Astrocyte (in vitro differentiated cells and primary cell): ENCODE results near the gene BCL3. TPM values are rescaled to one million over a fixed set of nuclear protein-coding genes. Genes with fewer than 3 reads are reported as not detected.
A peak's percentile ranks its signal among the peaks of the same experiment; 100 is the strongest.
"Not testable (repeated sequence)": the region's sequence is repeated elsewhere in the genome, so short reads cannot be mapped to it uniquely, and the experiment has no call there.

ENCODE experiments used
- DNase-seq: peaks from one replicate; pipeline ENCODE4 v3.0.0-alpha.2; 2010; ENCODE audit warnings: low read depth
- FAIRE-seq: peaks from 2 replicates; lab custom pipeline; 2011; peaks lifted over from hg19 to GRCh38; lab: Jason Lieb, UNC
- H2AFZ ChIP-seq: 2 replicates; pipeline ENCODE4 v1.6.0; 2012; ENCODE audit warnings: low read depth, low read length, inconsistent platforms
- H3K27ac ChIP-seq: 2 replicates; pipeline ENCODE4 v1.5.1; 2011; ENCODE audit warnings: low read depth, low read length, inconsistent platforms
- H3K27me3 ChIP-seq: 2 replicates; pipeline ENCODE4 v1.6.0; 2011; ENCODE audit warnings: low read length, inconsistent platforms; ENCODE audit not compliant: insufficient read depth
- H3K36me3 ChIP-seq: 2 replicates; pipeline ENCODE4 v1.5.1; 2011; ENCODE audit warnings: low read length, inconsistent platforms; ENCODE audit not compliant: insufficient read depth
- H3K4me1 ChIP-seq: 2 replicates; pipeline ENCODE4 v1.5.1; 2011; ENCODE audit warnings: low read length, inconsistent platforms; ENCODE audit not compliant: insufficient read depth
- H3K4me2 ChIP-seq: 2 replicates; pipeline ENCODE4 v1.6.0; 2012; ENCODE audit warnings: low read length, inconsistent platforms
- H3K4me3 ChIP-seq: 2 replicates; pipeline ENCODE4 v1.5.1; 2011; ENCODE audit warnings: low read depth, mild to moderate bottlenecking, low read length, inconsistent platforms; ENCODE audit not compliant: insufficient read depth
- H3K79me2 ChIP-seq: 2 replicates; pipeline ENCODE4 v1.6.0; 2012; ENCODE audit warnings: mild to moderate bottlenecking, low read length, inconsistent platforms; ENCODE audit not compliant: insufficient read depth
- H3K9ac ChIP-seq: 2 replicates; pipeline ENCODE4 v1.6.0; 2012; ENCODE audit warnings: mild to moderate bottlenecking, low read length, inconsistent platforms
- H3K9me3 ChIP-seq: 2 replicates; pipeline ENCODE4 v1.5.1; 2012; ENCODE audit warnings: low read depth, mild to moderate bottlenecking, low read length, inconsistent platforms; ENCODE audit not compliant: insufficient read depth
- H4K20me1 ChIP-seq: 2 replicates; pipeline ENCODE4 v1.6.0; 2012; ENCODE audit warnings: low read length, inconsistent platforms; ENCODE audit not compliant: insufficient read depth
- H3K27ac Mint-ChIP-seq: one replicate; pipeline ENCODE4 v1.8.0; 2021; ENCODE audit warnings: mild to moderate bottlenecking, mixed read lengths; ENCODE audit not compliant: unreplicated experiment
- H3K27me3 Mint-ChIP-seq: one replicate; pipeline ENCODE4 v1.8.0; 2021; ENCODE audit warnings: low read depth, mixed read lengths; ENCODE audit not compliant: unreplicated experiment
- H3K36me3 Mint-ChIP-seq: one replicate; pipeline ENCODE4 v1.8.0; 2021; ENCODE audit warnings: low read depth, mixed read lengths; ENCODE audit not compliant: unreplicated experiment
- H3K4me1 Mint-ChIP-seq: one replicate; pipeline ENCODE4 v1.8.0; 2021; ENCODE audit warnings: low read depth, mixed read lengths; ENCODE audit not compliant: unreplicated experiment
- H3K4me3 Mint-ChIP-seq: one replicate; pipeline ENCODE4 v1.8.0; 2021; ENCODE audit warnings: mild to moderate bottlenecking, moderate library complexity, mixed read lengths; ENCODE audit not compliant: unreplicated experiment
- H3K9me3 Mint-ChIP-seq: one replicate; pipeline ENCODE4 v1.8.0; 2021; ENCODE audit warnings: mild to moderate bottlenecking, mixed read lengths; ENCODE audit not compliant: unreplicated experiment
- CTCF ChIP-seq: IDR thresholded peaks from 2 replicates; pipeline ENCODE4 v1.5.1; 2011; ENCODE audit warnings: low read depth, mild to moderate bottlenecking, inconsistent platforms, low read length, moderate library complexity; ENCODE audit not compliant: insufficient read depth
- EZH2 ChIP-seq: IDR thresholded peaks from 2 replicates; pipeline ENCODE4 v1.6.1; 2012; ENCODE audit warnings: mild to moderate bottlenecking, low read length, inconsistent platforms; ENCODE audit not compliant: insufficient read depth
- total RNA-seq: library from RNA; stranded (reverse); gene quantifications from 2 replicates; pipeline ENCODE4 v1.2.1, GENCODE V29; 2021

BCL3 gene
- total RNA-seq, 1 donor from 2014 or later, result 17.3 TPM

- no peak for FAIRE-seq
- no peak overlapping the region for H3K27ac Mint-ChIP-seq
- H3K9me3 ChIP-seq, result peaks cover 3% of the 10 kb centered on the region
Observed at GRCh38 chr19:44717603-44718002, 30.9 kb upstream of the BCL3 start.

GRCh38 chr19:44718441-44719261 is 29.9 kb upstream of the BCL3 start:
- Mint-ChIP-seq H3K27me3 (peaks cover 2% of the 10 kb centered on the region), H3K27ac (peak overlapping the region; percentile 93), H3K4me1 (peaks cover 8% of the 10 kb centered on the region), H3K36me3 (no peaks in the 10 kb centered on the region), H3K9me3 (peaks cover 4% of the 10 kb centered on the region), H3K4me3 (peak overlapping the region; percentile 40)
- H3K9me3 ChIP-seq, result peaks cover 3% of the 10 kb centered on the region
- peak overlapping the region; percentile 81 for H3K4me2 ChIP-seq
- H3K36me3 ChIP-seq, result no peaks in the 10 kb centered on the region
- H3K9ac ChIP-seq, result peak overlapping the region; percentile 61
- no peaks in the 10 kb centered on the region for H3K27me3 ChIP-seq
- H3K4me1 ChIP-seq, result peaks cover 18% of the 10 kb centered on the region
- H3K27ac ChIP-seq, result peak overlapping the region; percentile 48
- no peak overlapping the region for H3K4me3 ChIP-seq
- no peaks in the 10 kb centered on the region for H4K20me1 ChIP-seq
- TF ChIP-seq EZH2 (no peak), CTCF (no peak)
- H3K79me2 ChIP-seq, result no peaks in the 10 kb centered on the region
- H2AFZ ChIP-seq, result peak overlapping the region; percentile 77
- DNase-seq (peak; percentile 54), FAIRE-seq (no peak)

More at GRCh38 chr19:44717603-44718002, 30.9 kb upstream of the BCL3 start:
- no peak for DNase-seq
- no peaks in the 10 kb centered on the region for H3K79me2 ChIP-seq
- H3K9ac ChIP-seq, result no peak overlapping the region
- no peaks in the 10 kb centered on the region for H4K20me1 ChIP-seq
- H3K27ac ChIP-seq, result no peak overlapping the region
- H3K27me3 ChIP-seq, result no peaks in the 10 kb centered on the region
- no peak for TF ChIP-seq EZH2
- no peak for TF ChIP-seq CTCF
- H2AFZ ChIP-seq, result no peak overlapping the region
- Mint-ChIP-seq H3K36me3 (no peaks in the 10 kb centered on the region), H3K27me3 (peaks cover 2% of the 10 kb centered on the region), H3K4me3 (no peak overlapping the region), H3K4me1 (peaks cover 8% of the 10 kb centered on the region), H3K9me3 (peaks cover 4% of the 10 kb centered on the region)
- no peak overlapping the region for H3K4me2 ChIP-seq
- no peaks in the 10 kb centered on the region for H3K36me3 ChIP-seq
- H3K4me1 ChIP-seq, result peaks cover 17% of the 10 kb centered on the region
- no peak overlapping the region for H3K4me3 ChIP-seq

GRCh38 chr19:44719262-44719701 is 29.2 kb upstream of the BCL3 start:
- H3K36me3 ChIP-seq, result no peaks in the 10 kb centered on the region
- no peaks in the 10 kb centered on the region for H3K27me3 ChIP-seq
- H3K27me3 Mint-ChIP-seq, result peaks cover 2% of the 10 kb centered on the region
- TF ChIP-seq EZH2 (no peak), CTCF (no peak)
- H3K79me2 ChIP-seq, result no peaks in the 10 kb centered on the region
- H3K4me2 ChIP-seq, result peak overlapping the region; percentile 81
- no peak for FAIRE-seq
- peaks cover 13% of the 10 kb centered on the region for H3K4me1 Mint-ChIP-seq
- H3K9me3 ChIP-seq, result peaks cover 3% of the 10 kb centered on the region
- no peak overlapping the region for H3K9ac ChIP-seq
- peaks cover 22% of the 10 kb centered on the region for H3K4me1 ChIP-seq
- no peak overlapping the region for H3K27ac ChIP-seq
- no peak for DNase-seq
- peaks cover 4% of the 10 kb centered on the region for H3K9me3 Mint-ChIP-seq
- H3K4me3 ChIP-seq, result no peak overlapping the region
- no peaks in the 10 kb centered on the region for H3K36me3 Mint-ChIP-seq
- H3K27ac Mint-ChIP-seq, result no peak overlapping the region
- H4K20me1 ChIP-seq, result no peaks in the 10 kb centered on the region
- H3K4me3 Mint-ChIP-seq, result peak overlapping the region; percentile 20
- peak overlapping the region; percentile 77 for H2AFZ ChIP-seq

GRCh38 chr19:44720396-44720795 is 28.1 kb upstream of the BCL3 start:
- H4K20me1 ChIP-seq, H3K27me3 ChIP-seq, H3K4me3 ChIP-seq, H3K36me3 Mint-ChIP-seq, H3K79me2 ChIP-seq, DNase-seq, H3K9me3 ChIP-seq, H3K27ac ChIP-seq, H3K27ac Mint-ChIP-seq, FAIRE-seq, H3K27me3 Mint-ChIP-seq, H2AFZ ChIP-seq, H3K4me2 ChIP-seq, H3K4me3 Mint-ChIP-seq, H3K9ac ChIP-seq, H3K36me3 ChIP-seq, H3K9me3 Mint-ChIP-seq: not testable (repeated sequence)
- peaks cover 32% of the 10 kb centered on the region for H3K4me1 ChIP-seq
- H3K4me1 Mint-ChIP-seq, result peaks cover 19% of the 10 kb centered on the region
